IMR-90 (cell line): ENCODE data around the gene VCL.

Source experiments
- CTCF ChIP-seq: conservative IDR thresholded peaks from 2 replicates; pipeline ENCODE4 v1.5.1; 2012; ENCODE audit warnings: mild to moderate bottlenecking, low read depth, low read length, improper control_type of control experiment
- MAFK ChIP-seq: IDR thresholded peaks from 2 replicates; pipeline ENCODE4 v1.6.1; 2012; ENCODE audit warnings: low read depth, low read length, improper control_type of control experiment
- MAZ ChIP-seq: IDR thresholded peaks from 2 replicates; pipeline ENCODE4 v1.6.1; 2012; ENCODE audit warnings: low read depth, mild to moderate bottlenecking, low read length, improper control_type of control experiment, moderate library complexity, borderline replicate concordance
- POLR2A ChIP-seq: IDR thresholded peaks from 2 replicates; pipeline ENCODE4 v1.6.1; 2012; ENCODE audit warnings: mild to moderate bottlenecking, low read depth, low read length
- RCOR1 ChIP-seq: IDR thresholded peaks from 2 replicates; pipeline ENCODE4 v1.6.1; 2012; ENCODE audit warnings: mild to moderate bottlenecking, low read length, improper control_type of control experiment; ENCODE audit not compliant: insufficient replicate concordance
- USF2 ChIP-seq: fragments of 150-350 bp; IDR thresholded peaks from 2 replicates; pipeline ENCODE4 v1.6.1; 2017; ENCODE audit warnings: mild to moderate bottlenecking, antibody characterized with exemption, low read length, low read depth

- no peak for TF ChIP-seq POLR2A
- no peak for TF ChIP-seq CTCF
- TF ChIP-seq USF2 = no peak
- TF ChIP-seq MAZ = no peak
- no peak for TF ChIP-seq RCOR1
- no peak for TF ChIP-seq MAFK
Observed at GRCh38 chr10:74117738-74118137, 119.8 kb downstream of the VCL start.
